GM19240 (cell line): ENCODE data around the gene SVBP.

ENCODE experiments used
- DNase-seq: peaks from one replicate; pipeline ENCODE4 v3.0.0; 2011; ENCODE audit warnings: low spot score; ENCODE audit not compliant: insufficient read length

SVBP gene

GRCh38 chr1:42765832-42766740 is 51.1 kb downstream of the SVBP start:
- no peak for DNase-seq

GRCh38 chr1:42765269-42765668 is 51.9 kb downstream of the SVBP start:
- no peak for DNase-seq

- DNase-seq, result no peak
These were observed 54.9 kb downstream of the SVBP start for GRCh38 chr1:42762269-42762668.

- no peak for DNase-seq
These were observed 55.6 kb downstream of the SVBP start for GRCh38 chr1:42761567-42761966.

- no peak for DNase-seq
These were observed 58.1 kb downstream of the SVBP start for GRCh38 chr1:42759114-42759513.

GRCh38 chr1:42758641-42759040 is 58.6 kb downstream of the SVBP start:
- DNase-seq, result no peak

GRCh38 chr1:42757892-42758275 is 59.3 kb downstream of the SVBP start:
- no peak for DNase-seq
